CD4-positive, alpha-beta T cell treated with Interleukin-6 for 4 hours (primary cell): Measurements from ENCODE around the gene TCP1.
"Not testable (repeated sequence)": the region's sequence is repeated elsewhere in the genome, so short reads cannot be mapped to it uniquely, and the experiment has no call there.

Experiments
- DNase-seq: peaks from one replicate; pipeline ENCODE4 v3.0.0-alpha.2; 2020; ENCODE audit warnings: mixed read lengths

TCP1 gene

DNA sequence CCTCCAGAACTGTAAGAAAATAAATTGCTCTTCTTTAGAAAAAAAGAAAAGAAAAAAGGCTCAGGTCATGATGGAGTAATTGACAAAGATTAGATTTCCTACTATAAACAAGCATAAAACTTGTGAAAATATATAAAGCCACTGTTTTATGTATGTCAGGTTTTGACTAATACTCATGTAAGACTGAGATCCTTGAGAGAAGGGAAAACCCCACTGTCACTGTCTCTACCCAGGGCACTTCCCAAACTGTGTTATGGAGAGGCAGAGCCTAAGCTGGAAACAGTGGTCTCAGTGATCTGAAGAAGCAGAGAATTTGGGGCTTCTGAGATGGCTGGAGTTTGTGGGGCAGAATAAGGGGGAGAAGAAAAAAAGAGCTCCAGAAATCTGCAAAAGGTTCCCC lies 19.9 kb downstream of the TCP1 start:
- no peak for DNase-seq

DNA sequence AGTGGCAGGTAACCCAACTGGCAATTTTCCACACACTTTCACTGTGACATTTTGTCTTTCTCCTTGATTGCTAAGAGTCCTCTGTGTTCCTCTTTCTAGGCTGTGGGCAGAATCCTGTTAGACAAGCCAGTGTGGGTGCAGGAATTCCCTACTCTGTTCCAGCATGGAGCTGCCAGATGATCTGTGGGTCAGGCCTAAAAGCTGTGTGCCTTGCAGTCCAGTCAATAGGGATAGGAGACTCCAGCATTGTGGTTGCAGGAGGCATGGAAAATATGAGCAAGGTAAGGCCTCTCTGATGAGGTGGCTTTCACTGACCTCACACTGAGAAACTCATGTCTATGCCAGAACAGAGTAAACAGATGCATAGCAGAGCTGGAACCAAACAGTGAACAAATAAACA lies 22.5 kb downstream of the TCP1 start:
- no peak for DNase-seq

- peak; percentile 15 for DNase-seq
Measured at GRCh38 chr6:159762681-159763293, 26.6 kb downstream of the TCP1 start.

- DNase-seq: peak; percentile 92
Measured at GRCh38 chr6:159761873-159762680, 27.3 kb downstream of the TCP1 start, which contains the start of gene ACAT2. Gene ACAT2 (plus strand): TSS chr6:159762045. CDS start chr6:159762088, 43 bp downstream.

- peak; percentile 28 for DNase-seq
Measured at GRCh38 chr6:159761129-159761872, 28.1 kb downstream of the TCP1 start.

DNA sequence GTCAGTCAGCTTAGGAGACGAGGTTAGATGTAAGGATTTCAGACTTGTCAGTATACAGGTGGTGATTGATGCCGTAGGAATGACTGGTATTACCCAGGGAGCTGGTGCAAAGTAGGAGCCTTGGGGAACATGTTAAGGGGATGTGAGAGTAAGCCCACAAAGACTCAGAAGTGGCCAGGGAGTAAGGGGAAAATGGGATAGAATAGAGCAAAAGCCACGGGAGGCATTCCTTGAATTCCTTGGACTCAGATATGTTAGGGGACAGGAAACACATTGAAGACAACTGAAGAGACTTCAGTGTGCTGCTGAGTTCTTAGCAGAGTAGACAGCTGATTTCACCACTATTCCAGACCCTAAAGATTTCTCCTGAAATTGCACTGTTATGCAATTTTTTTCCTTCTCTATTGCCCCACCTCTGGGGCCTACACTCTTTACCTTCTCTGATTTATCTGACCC lies 28.8 kb downstream of the TCP1 start:
- DNase-seq: no peak

GRCh38 chr6:159759645-159760044 lies 29.8 kb downstream of the TCP1 start:
- DNase-seq: no peak

- no peak for DNase-seq
Measured at GRCh38 chr6:159758031-159759001, 31.1 kb downstream of the TCP1 start.

GRCh38 chr6:159756508-159756907 lies 32.9 kb downstream of the TCP1 start:
- DNase-seq: no peak

DNA sequence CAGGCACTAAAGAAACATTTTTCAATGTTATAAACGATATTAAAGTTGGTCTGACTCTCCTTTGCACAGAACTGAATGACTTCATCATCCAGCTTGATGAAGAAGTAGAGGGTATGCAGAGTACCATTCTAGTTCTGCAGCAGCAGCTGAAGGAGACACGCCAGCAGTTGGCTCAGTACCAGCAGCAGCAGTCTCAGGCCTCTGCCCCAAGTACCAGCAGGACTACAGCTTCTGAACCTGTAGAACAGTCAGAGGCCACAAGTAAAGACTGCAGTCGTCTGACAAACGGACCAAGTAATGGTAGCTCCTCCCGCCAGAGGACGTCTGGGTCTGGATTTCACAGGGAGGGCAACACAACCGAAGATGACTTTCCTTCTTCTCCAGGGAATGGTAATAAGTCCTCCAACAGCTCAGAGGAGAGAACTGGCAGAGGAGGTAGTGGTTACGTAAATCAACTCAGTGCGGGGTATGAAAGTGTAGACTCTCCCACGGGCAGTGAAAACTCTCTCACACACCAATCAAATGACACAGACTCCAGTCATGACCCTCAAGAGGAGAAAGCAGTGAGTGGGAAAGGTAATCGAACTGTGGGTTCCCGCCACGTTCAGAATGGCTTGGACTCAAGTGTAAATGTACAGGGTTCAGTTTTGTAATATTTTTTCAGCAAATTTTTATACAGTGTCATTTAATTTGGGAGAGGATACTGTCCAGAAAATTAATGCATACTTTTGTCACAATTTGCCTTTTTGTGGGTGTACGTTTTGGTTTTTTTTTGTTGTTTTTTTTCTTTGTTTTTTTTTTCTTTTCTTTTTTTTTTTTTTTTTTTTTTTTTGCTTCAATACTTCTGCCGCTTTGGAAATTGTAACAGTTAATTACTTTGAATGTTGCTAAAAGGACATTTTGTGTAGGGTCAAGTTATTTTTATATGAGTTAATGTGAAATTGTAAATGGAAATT lies 34.2 kb downstream of the TCP1 start:
- DNase-seq: no peak

GRCh38 chr6:159754401-159754800 lies 35.0 kb downstream of the TCP1 start:
- no peak for DNase-seq

GRCh38 chr6:159753081-159753872 lies 36.1 kb downstream of the TCP1 start:
- DNase-seq: no peak

GRCh38 chr6:159751448-159751847 lies 38.0 kb downstream of the TCP1 start:
- no peak for DNase-seq

DNA sequence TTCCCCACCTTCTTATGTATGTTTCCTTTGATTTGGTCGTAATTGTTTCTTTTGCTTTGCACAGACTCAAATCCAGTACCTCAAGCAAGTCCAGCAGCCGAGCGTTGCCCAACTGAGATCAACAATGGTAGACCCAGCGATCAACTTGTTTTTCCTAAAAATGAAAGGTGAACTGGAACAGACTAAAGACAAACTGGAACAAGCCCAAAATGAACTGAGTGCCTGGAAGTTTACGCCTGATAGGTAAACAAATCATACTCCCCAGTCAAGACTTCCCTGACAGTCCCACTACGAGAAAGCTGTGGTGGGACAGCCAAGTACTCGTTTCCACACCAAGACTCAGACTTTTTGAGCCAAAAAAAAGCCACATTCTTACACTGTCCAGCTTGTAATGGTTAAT lies 41.3 kb downstream of the TCP1 start:
- not testable (repeated sequence) for DNase-seq

- no peak for DNase-seq
Measured at GRCh38 chr6:159746759-159747158, 42.6 kb downstream of the TCP1 start.

DNA sequence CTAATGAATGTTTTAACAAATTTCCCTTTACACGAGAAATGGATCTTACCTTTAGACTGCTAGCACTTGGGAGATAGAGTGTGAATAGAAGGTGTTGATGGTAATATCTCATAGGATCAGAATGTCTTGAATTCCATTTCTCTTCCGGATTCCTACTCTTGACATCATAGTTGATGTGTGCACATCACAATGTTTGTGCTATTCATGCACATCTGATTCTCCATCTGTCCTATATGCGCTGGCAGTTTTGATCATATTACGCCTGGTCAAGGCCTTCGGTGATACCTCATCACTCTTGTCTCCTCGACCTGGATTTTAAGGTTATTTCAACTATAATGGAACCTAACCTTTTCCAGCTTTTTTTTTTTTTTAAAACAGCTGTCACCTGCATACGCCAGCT lies 44.3 kb downstream of the TCP1 start:
- no peak for DNase-seq

GRCh38 chr6:159742165-159742564 lies 47.2 kb downstream of the TCP1 start:
- no peak for DNase-seq

DNA sequence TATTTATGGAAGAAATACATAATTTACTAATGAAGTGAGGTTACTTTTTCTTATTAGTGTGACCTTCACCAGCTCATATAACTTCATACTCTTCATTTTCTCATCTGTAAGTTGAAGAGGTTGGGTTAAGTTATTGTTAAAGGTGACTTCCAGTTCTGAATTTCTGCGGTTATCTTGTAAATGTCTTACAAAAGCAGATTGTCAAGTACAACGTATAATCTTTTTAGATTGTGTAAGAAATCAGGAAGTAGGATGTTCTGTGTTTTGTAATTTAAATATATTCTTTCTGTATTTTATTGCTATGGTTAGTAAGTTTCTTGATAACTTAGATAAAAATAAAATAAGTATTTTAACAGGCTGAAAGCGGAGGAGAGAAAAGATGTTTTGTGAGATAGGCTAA lies 50.1 kb downstream of the TCP1 start:
- no peak for DNase-seq

DNA sequence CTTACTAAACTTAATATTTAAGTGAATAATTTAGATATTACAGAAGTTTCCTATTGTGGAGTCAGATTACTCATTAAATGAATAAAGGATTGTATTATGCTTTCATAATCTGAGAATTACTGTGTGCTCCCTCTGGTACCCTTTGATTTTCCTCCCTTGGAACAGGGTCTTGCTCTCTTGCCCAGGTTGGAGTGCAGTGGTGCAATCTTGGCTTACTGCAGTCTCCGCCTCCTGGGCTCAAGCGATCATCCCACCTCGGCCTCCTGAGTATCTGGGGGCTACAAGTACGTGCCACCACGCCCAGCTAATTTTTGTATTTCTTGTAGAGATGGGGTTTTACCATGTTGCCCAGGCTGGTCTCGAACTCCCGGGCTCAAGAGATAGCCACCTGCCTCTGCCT lies 52.5 kb downstream of the TCP1 start:
- DNase-seq: no peak

DNA sequence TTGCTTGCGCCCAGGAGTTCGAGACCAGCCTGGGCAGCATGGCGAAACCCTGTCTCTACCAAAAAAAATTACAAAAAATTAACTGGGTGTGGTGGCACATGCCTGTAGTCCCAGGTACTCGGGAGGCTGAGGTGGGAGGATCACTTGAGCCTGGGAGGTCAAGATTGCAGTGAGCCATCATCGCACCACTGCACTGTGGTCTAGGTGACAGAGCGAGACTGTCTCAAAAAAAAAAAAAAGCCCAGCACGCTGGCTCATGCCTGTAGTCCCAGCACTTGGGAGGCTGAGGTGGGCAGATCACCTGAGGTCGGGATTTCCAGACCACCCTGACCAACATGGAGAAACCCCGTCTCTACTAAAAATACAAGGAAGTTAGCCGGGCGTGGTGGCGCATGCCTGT lies 56.0 kb downstream of the TCP1 start:
- not testable (repeated sequence) for DNase-seq
